Neural cell (in vitro differentiated cells): ENCODE measurements around the gene IMPG2.

Source experiments
- CTCF ChIP-seq: fragments of 450-650 bp; IDR thresholded peaks from 2 replicates; pipeline ENCODE4 v1.5.1; 2014; ENCODE audit warnings: antibody characterized with exemption, mild to moderate bottlenecking, moderate library complexity; ENCODE audit not compliant: poor library complexity, severe bottlenecking
- EP300 ChIP-seq: fragments of 450-650 bp; conservative IDR thresholded peaks from 2 replicates; pipeline ENCODE4 v1.6.1; 2014; ENCODE audit warnings: antibody characterized with exemption, mild to moderate bottlenecking, moderate library complexity; ENCODE audit not compliant: poor library complexity, severe bottlenecking
- EZH2 ChIP-seq: fragments of 200-600, 300-800 bp; shearing (Covaris generic), sonication (generic); IDR thresholded peaks from 2 replicates; pipeline ENCODE4 v1.6.1; 2014; ENCODE audit warnings: antibody characterized with exemption, low read length, borderline replicate concordance, mild to moderate bottlenecking; ENCODE audit not compliant: insufficient read depth, poor library complexity, severe bottlenecking
- MXI1 ChIP-seq: fragments of 450-650 bp; conservative IDR thresholded peaks from 2 replicates; pipeline ENCODE4 v1.6.1; 2014; ENCODE audit warnings: antibody characterized with exemption, mild to moderate bottlenecking; ENCODE audit not compliant: poor library complexity, severe bottlenecking
- POLR2AphosphoS5 ChIP-seq: IDR thresholded peaks from 2 replicates; pipeline ENCODE4 v1.6.1; 2012
- RAD21 ChIP-seq: fragments of 450-650 bp; conservative IDR thresholded peaks from 2 replicates; pipeline ENCODE4 v1.6.1; 2014; ENCODE audit warnings: antibody characterized with exemption, mild to moderate bottlenecking, moderate library complexity
- REST ChIP-seq: IDR thresholded peaks from 2 replicates; pipeline ENCODE4 v1.6.1; 2012; ENCODE audit warnings: borderline replicate concordance
- SMC3 ChIP-seq: fragments of 450-650 bp; conservative IDR thresholded peaks from 2 replicates; pipeline ENCODE4 v1.6.1; 2014; ENCODE audit warnings: antibody characterized with exemption, mild to moderate bottlenecking, moderate library complexity; ENCODE audit not compliant: poor library complexity
- TAF1 ChIP-seq: IDR thresholded peaks from 2 replicates; pipeline ENCODE4 v1.6.1; 2012; ENCODE audit warnings: low read depth

- TF ChIP-seq CTCF = no peak
- no peak for TF ChIP-seq MXI1
- TF ChIP-seq POLR2AphosphoS5 = no peak
- no peak for TF ChIP-seq EP300
- no peak for TF ChIP-seq TAF1
- no peak for TF ChIP-seq REST
- TF ChIP-seq EZH2 = no peak
- no peak for TF ChIP-seq RAD21
- TF ChIP-seq SMC3 = no peak
Measured at GRCh38 chr3:101278727-101279126, 41.6 kb downstream of the IMPG2 start.
